ENCODE results near the gene ERCC3.

- TF ChIP-seq POLR2A (IDR thresholded peaks at IDR 0.05; ENCODE audit: low read depth, low read length) (no peak), POLR2AphosphoS5 (IDR thresholded peaks at IDR 0.05; ENCODE audit: insufficient read depth, low read depth, low read length) (no peak), CTCF (IDR thresholded peaks at IDR 0.05; ENCODE audit: extremely low read depth in 1 of 2, insufficient read depth in 1 of 2, low read depth in 1 of 2, low read length in 2 of 2) (no peak)
Measured at GRCh38 chr2:127288274-127288673, 5.7 kb downstream of the ERCC3 start.
